GM19238 (cell line): ENCODE data around the gene TICAM2.

Source experiments
- DNase-seq: peaks from one replicate; pipeline ENCODE4 v3.0.0; 2011; ENCODE audit warnings: low spot score; ENCODE audit not compliant: insufficient read length

The TICAM2 gene

GRCh38 chr5:115535479-115536035 lies 66.7 kb downstream of the TICAM2 start:
- DNase-seq, result no peak

GRCh38 chr5:115532517-115532916 lies 69.8 kb downstream of the TICAM2 start:
- no peak for DNase-seq

DNA sequence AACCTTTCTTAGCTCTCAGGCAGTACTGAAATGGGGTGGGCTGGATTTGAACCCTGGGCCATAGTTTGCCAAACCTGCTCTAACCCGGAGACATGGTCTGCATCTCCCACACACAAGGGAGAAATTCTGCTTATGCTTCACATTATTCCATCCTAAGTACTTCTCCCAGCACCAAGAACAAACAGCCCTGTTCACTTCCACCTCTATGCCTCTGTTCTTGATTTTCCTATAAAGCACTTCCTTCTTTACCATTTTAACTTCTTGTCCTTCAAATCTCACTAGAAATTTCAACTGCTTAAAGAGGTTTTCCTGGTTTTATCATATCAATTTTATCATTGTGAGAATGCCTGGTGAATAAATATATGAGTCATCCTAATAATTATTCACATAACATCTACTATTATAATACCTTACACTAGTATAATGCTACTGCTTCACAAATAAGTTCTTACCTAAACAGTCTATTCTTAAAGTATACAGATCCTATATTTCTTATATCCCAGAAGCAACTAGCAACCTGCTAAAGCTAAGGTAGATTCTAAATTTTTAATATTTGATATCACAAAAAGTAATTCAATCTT lies 70.4 kb downstream of the TICAM2 start:
- no peak for DNase-seq

DNA sequence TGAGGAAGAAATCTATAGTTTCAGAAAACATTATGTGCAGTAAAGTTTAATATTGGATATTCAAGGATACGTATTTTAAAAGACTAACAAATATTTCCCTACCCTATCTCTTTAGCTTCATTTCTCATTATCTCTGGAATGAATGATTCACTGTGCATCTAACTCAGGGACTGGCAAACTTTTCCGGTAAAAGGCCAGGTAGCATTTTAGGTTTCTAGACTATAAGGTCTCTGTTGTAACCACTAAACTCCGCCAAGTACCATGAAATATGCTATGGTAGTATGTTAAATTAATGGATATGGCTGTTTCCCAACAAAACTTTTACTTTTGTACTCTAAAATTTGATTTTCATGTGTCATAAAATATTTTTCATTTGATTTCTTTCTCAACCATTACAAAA lies 70.9 kb downstream of the TICAM2 start:
- DNase-seq, result no peak

GRCh38 chr5:115530426-115530825 lies 71.9 kb downstream of the TICAM2 start:
- DNase-seq, result no peak
